Measurements from ENCODE around the gene KDM7A. TPM values are rescaled to one million over a fixed set of nuclear protein-coding genes. Genes with fewer than 3 reads are reported as not detected.
A peak's percentile ranks its signal among the peaks of the same experiment; 100 is the strongest.

KDM7A gene
- total RNA-seq, 2 experiments from 2014 or later: 7.5 to 7.9 TPM

GRCh38 chr7:140096459-140096858 is 80.3 kb downstream of the KDM7A start:
- H3K4me1 Mint-ChIP-seq: no peaks in the 10 kb centered on the region
- H3K9me3 Mint-ChIP-seq: no peaks in the 10 kb centered on the region
- no peaks in the 10 kb centered on the region for H3K27me3 Mint-ChIP-seq
- no peak for DNase-seq
- no peak overlapping the region for H3K4me3 Mint-ChIP-seq
- H3K36me3 Mint-ChIP-seq: peaks cover 8% of the 10 kb centered on the region
- no peak overlapping the region for H3K27ac Mint-ChIP-seq

DNA sequence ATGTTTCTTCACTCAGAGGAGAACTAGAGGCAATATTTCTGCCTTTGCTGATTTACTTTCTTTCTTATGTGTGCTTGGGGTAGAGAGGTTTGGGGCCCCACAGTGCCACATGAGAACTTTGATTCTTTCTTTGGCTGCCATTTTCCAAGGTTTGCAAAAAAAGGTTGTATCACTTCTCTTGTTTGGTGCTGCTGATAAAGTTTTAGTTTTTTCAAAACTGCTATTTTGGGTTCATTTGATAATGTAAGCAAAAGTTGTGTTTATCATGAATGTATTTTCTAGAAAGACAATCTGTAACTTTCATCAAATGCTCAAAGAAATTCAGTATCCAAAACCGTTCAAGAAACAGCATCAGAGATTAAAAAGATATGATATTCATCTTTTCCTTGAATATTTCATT is 83.4 kb downstream of the KDM7A start:
- Mint-ChIP-seq H3K4me3 (no peak overlapping the region), H3K36me3 (peaks cover 11% of the 10 kb centered on the region), H3K27ac (no peak overlapping the region), H3K9me3 (no peaks in the 10 kb centered on the region), H3K4me1 (peaks cover 2% of the 10 kb centered on the region), H3K27me3 (no peaks in the 10 kb centered on the region)
- DNase-seq: no peak

DNA sequence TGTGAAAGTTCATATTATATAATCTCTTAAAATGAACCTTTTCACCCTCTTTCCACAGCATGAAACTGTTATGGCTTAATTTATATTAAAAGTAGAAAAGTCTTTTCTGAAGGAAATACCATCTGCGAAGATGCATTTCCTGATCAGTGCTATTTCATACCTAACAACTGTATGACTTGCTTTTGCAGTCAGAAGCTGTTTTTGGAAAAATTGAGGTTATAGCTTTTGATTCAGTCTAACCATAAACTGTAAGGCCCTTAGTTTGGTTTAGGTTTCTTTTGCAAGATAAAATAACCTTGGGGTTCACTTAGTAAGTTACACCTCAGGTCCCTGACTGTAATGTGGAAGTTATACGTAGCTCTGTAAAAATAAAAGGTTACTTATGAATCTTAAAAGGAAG is 91.3 kb downstream of the KDM7A start:
- no peak overlapping the region for H3K27ac Mint-ChIP-seq
- peaks cover 34% of the 10 kb centered on the region for H3K4me1 Mint-ChIP-seq
- DNase-seq: no peak
- no peaks in the 10 kb centered on the region for H3K36me3 Mint-ChIP-seq
- no peaks in the 10 kb centered on the region for H3K9me3 Mint-ChIP-seq
- no peaks in the 10 kb centered on the region for H3K27me3 Mint-ChIP-seq
- no peak overlapping the region for H3K4me3 Mint-ChIP-seq

DNA sequence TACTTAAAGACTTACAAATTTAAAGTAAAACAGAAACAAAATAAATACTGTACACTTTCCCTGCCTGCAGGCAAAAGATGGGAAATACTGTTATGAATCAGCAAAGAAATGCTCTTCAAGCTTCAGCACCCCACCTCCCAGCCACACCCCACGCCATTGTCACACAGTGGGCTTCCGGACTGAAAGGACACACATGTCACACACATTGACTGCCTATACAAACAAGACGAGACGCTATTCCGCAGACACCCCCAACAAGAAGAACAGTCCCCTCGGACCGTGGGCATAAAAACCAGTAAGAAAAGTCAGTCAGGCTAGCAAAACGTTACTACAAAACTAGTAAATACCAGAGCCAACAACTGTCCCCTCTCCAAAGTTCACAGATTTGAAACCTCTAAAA is 91.8 kb downstream of the KDM7A start:
- Mint-ChIP-seq H3K4me1 (peaks cover 34% of the 10 kb centered on the region), H3K4me3 (peak overlapping the region; percentile 0)
- peak; percentile 43 for DNase-seq

GRCh38 chr7:140084142-140084655 is 92.6 kb downstream of the KDM7A start:
- Mint-ChIP-seq H3K27ac (peak overlapping the region; percentile 34), H3K4me3 (no peak overlapping the region), H3K36me3 (no peaks in the 10 kb centered on the region), H3K9me3 (no peaks in the 10 kb centered on the region), H3K27me3 (no peaks in the 10 kb centered on the region), H3K4me1 (peaks cover 35% of the 10 kb centered on the region)
- no peak for DNase-seq

More for the DNA sequence above, 91.8 kb downstream of the KDM7A start:
- Mint-ChIP-seq H3K36me3 (no peaks in the 10 kb centered on the region), H3K27me3 (no peaks in the 10 kb centered on the region), H3K27ac (peak overlapping the region; percentile 53), H3K9me3 (no peaks in the 10 kb centered on the region)

GRCh38 chr7:140082770-140083169 is 94.0 kb downstream of the KDM7A start:
- H3K27me3 Mint-ChIP-seq: no peaks in the 10 kb centered on the region
- no peaks in the 10 kb centered on the region for H3K36me3 Mint-ChIP-seq
- H3K4me1 Mint-ChIP-seq: peaks cover 38% of the 10 kb centered on the region
- no peak overlapping the region for H3K4me3 Mint-ChIP-seq
- no peak for DNase-seq
- no peaks in the 10 kb centered on the region for H3K9me3 Mint-ChIP-seq
- H3K27ac Mint-ChIP-seq: no peak overlapping the region

DNA sequence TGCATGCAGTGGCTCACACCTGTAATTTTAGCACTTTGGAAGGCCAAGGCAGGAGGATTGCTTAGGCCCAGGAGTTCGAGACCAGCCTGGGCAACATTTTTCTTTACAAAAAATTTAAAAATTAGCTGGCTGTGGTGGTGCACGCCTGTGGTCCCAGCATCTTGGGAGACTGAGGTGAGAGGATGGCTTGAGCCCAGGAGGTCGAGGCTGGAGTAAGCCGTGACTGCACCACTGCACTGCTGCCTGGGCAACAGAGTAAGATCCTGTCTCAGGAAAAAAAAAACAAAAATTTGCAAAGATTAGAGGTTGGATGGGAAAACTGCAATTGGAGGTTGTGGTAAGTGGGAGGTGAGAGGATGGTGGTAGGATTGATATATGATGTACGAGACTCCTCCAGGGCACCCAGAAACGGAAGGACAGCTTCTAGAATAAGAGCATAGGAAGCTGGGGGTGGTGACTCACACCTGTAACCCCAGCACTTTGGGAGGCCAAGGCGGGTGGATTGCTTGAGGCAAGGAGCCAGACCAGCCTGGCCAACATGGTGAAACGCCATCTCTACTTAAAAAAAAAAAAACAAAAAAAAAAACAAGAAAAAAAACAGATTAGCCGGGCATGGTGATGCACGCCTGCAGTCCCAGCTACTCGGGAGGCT is 94.9 kb downstream of the KDM7A start:
- Mint-ChIP-seq H3K9me3 (no peaks in the 10 kb centered on the region), H3K4me3 (no peak overlapping the region), H3K36me3 (no peaks in the 10 kb centered on the region), H3K4me1 (peaks cover 35% of the 10 kb centered on the region), H3K27me3 (no peaks in the 10 kb centered on the region), H3K27ac (no peak overlapping the region)
- no peak for DNase-seq

- DNase-seq: no peak
- Mint-ChIP-seq H3K27me3 (no peaks in the 10 kb centered on the region), H3K4me1 (peaks cover 30% of the 10 kb centered on the region), H3K36me3 (no peaks in the 10 kb centered on the region), H3K27ac (no peak overlapping the region), H3K4me3 (no peak overlapping the region), H3K9me3 (no peaks in the 10 kb centered on the region)
These were observed 95.9 kb downstream of the KDM7A start for GRCh38 chr7:140080919-140081318.

- Mint-ChIP-seq H3K27ac (no peak overlapping the region), H3K9me3 (no peaks in the 10 kb centered on the region), H3K36me3 (no peaks in the 10 kb centered on the region), H3K4me3 (no peak overlapping the region), H3K4me1 (peaks cover 19% of the 10 kb centered on the region), H3K27me3 (no peaks in the 10 kb centered on the region)
- DNase-seq: no peak
These were observed 97.7 kb downstream of the KDM7A start for GRCh38 chr7:140079121-140079536.

DNA sequence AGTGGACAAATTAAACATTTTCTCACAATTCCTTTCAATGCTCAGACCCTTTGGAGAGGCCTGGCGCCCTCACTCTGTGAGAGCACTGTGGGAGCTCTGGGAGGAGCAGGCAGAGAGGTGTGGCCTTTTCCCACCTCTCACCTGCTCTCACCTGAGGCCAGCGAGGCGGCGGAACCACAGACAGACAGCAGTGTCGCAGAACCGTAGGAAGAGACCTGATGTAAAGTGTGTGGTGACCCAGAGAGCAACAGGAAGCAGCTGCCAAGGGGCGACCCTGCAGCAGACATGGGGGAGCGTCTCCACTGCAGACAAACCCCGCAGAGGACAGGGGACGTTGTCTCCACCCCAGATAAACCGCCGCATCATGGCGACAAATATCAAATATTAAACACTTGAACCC is 98.4 kb downstream of the KDM7A start:
- DNase-seq: no peak
- Mint-ChIP-seq H3K27ac (no peak overlapping the region), H3K27me3 (no peaks in the 10 kb centered on the region), H3K4me1 (peaks cover 12% of the 10 kb centered on the region), H3K9me3 (no peaks in the 10 kb centered on the region), H3K4me3 (no peak overlapping the region), H3K36me3 (no peaks in the 10 kb centered on the region)

- Mint-ChIP-seq H3K27me3 (no peaks in the 10 kb centered on the region), H3K36me3 (no peaks in the 10 kb centered on the region), H3K4me3 (no peak overlapping the region), H3K4me1 (peaks cover 10% of the 10 kb centered on the region), H3K9me3 (peaks cover 4% of the 10 kb centered on the region), H3K27ac (no peak overlapping the region)
- no peak for DNase-seq
These were observed 102.0 kb downstream of the KDM7A start for GRCh38 chr7:140074780-140075179.

GRCh38 chr7:140070546-140070945 is 106.2 kb downstream of the KDM7A start:
- Mint-ChIP-seq H3K4me3 (no peak overlapping the region), H3K27me3 (no peaks in the 10 kb centered on the region), H3K4me1 (peaks cover 12% of the 10 kb centered on the region), H3K27ac (no peak overlapping the region), H3K36me3 (peaks cover 10% of the 10 kb centered on the region), H3K9me3 (peaks cover 27% of the 10 kb centered on the region)
- no peak for DNase-seq

GRCh38 chr7:140069298-140069949 is 107.4 kb downstream of the KDM7A start:
- Mint-ChIP-seq H3K36me3 (peaks cover 10% of the 10 kb centered on the region), H3K27me3 (no peaks in the 10 kb centered on the region), H3K4me3 (no peak overlapping the region), H3K27ac (no peak overlapping the region), H3K9me3 (peaks cover 28% of the 10 kb centered on the region), H3K4me1 (peaks cover 12% of the 10 kb centered on the region)
- no peak for DNase-seq

- Mint-ChIP-seq H3K27ac (no peak overlapping the region), H3K36me3 (peaks cover 10% of the 10 kb centered on the region), H3K27me3 (peaks cover 4% of the 10 kb centered on the region), H3K9me3 (peaks cover 28% of the 10 kb centered on the region), H3K4me3 (no peak overlapping the region), H3K4me1 (peaks cover 14% of the 10 kb centered on the region)
- DNase-seq: no peak
These were observed 108.8 kb downstream of the KDM7A start for GRCh38 chr7:140068033-140068432.

DNA sequence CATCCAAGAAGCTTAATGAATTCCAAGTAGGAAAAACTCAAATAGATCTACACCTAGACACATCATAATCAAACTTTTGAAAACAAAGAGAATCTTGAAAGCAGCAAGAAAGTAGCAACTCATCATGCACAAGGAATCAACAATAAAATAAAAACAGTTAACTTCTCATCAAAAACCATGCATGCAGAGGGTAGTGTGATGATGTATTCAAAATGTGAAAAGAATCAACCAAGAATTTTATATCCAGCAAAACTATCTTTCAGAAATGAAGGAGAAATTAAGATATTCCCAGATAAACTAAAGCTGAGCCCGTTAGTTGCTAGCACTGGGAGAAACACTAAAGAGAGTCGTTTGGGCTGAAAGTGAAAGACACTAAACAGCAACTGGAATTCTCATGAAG is 109.7 kb downstream of the KDM7A start:
- DNase-seq: no peak
- Mint-ChIP-seq H3K36me3 (peaks cover 10% of the 10 kb centered on the region), H3K4me1 (peaks cover 14% of the 10 kb centered on the region), H3K27ac (no peak overlapping the region), H3K4me3 (no peak overlapping the region), H3K27me3 (peaks cover 4% of the 10 kb centered on the region), H3K9me3 (peaks cover 28% of the 10 kb centered on the region)
